GM21381 (cell line): ENCODE data around the gene CHAF1B.

ENCODE experiments used
- ATAC-seq: cut with Tn5 transposase; IDR thresholded peaks from one replicate; pipeline ENCODE4 v1.9.1; 2021; ENCODE audit warnings: mild to moderate bottlenecking, moderate library complexity; ENCODE audit not compliant: unreplicated experiment

CHAF1B gene

DNA sequence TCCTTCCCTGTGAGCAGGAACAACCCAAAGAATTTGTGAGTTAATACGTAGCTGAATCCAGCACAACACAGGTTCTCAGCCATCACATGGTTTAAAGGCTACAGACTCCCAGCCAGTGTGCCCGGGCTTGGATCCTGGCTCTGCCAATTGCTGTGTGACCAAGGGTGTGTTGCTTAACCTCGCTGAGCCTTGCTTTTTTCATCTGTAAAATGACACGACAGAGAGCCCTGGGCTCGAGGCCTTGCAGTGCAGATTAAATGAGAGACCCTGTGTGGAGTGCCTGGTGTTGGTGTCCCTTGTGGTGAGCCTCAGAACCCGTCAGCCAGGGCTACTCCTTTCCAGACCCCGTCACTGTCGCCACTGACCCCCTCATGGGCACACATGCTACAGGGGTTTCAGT lies 39.4 kb downstream of the CHAF1B start:
- ATAC-seq, result no peak

DNA sequence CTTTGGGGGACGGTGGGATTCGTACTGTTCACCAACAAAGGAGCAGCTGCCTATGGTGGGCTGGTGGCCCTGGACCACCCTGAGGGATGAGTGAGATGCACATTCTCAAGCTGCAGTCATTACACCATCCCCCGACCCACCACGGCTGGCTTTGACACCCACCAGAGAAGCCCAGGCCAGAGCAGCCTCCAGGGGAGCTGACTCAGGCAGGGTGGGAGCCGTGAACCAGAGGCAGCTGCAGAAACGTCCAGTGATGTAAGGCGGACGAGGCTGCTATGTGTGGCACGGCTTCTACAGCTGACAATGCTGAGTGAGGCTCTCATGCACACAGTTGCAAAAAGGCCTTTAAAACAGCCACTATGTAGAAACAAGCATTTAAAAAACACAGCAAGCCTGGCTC lies 40.1 kb downstream of the CHAF1B start:
- no peak for ATAC-seq

DNA sequence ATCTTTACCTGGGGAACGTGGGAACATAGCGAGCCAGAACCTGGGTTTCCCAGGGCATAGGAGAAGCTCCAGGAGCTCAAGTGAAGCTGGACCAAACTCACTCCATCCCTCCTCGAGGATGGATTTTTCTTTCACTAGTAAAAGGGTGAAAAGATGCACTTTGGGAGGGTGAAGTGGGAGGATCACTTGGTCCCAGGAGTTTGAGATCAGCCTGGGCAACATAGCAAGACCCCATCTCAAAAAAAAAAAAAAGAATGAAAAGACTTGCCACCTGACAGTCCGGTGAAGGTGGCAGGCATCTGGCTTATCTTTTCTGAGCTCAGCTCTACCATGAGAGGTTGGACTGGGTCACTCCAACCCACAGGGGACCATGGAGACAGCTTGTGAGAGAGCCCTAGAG lies 42.3 kb downstream of the CHAF1B start:
- ATAC-seq, result no peak

DNA sequence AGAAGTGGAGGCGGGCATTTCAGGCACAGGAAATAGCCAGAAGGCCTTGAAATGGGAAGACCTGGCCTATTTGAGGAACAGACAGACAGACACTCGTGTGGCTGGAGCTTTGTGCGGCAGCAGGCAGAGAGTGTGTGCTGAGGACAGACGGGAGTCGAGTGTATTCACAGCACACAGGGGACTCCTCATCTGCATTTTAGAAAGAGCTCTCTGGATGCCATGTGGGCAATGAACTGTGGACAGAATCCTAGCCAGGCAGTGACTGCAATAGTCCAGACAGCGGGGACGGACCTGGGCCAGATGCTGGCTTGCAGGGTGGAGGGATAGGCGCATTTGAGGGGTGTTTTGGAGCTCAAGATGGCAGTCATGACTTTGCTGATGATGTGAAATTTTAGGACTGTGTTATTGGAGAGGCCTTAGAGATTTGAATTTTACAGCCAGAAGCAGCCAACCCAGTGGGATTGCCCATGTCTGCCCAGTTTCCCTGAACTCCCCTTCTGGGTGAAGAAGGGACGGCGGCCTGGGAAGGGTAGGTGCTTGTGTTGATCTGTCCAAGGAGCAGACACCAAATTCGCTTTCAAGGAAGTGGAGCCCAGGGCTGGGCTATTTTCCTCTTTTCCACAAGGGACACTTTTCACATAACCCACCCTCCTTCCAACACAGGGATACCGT lies 43.7 kb downstream of the CHAF1B start:
- ATAC-seq, result no peak

DNA sequence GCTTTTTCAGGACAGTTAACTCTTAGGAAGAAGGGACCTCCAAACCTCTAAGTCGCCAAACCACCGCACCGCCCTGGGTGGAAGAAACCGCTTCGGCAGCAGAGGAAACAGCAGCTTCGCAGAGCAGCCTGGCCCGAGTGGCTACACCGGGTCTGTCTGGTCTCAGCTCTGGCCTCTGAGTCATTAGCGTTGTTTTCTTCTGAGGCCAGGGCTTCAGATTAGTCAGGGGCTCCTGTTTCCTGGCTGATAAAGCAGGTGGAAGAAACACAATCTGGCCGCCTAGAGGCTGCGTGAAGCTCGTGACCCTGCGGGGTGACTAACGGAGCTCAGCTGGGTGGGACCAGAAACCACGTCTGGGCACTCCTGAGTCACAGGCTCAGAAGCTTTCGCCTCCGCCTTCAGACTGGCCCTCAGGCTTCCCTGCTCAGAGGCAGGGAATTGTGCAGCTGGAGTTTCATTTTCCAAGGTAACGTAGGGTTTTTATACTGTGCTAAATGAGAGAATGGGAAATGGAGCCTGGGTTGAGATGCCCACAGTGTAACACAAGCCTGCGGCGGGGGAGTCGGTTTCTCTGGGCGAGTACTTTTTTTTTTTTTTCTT lies 44.9 kb downstream of the CHAF1B start:
- peak; percentile 70 for ATAC-seq

DNA sequence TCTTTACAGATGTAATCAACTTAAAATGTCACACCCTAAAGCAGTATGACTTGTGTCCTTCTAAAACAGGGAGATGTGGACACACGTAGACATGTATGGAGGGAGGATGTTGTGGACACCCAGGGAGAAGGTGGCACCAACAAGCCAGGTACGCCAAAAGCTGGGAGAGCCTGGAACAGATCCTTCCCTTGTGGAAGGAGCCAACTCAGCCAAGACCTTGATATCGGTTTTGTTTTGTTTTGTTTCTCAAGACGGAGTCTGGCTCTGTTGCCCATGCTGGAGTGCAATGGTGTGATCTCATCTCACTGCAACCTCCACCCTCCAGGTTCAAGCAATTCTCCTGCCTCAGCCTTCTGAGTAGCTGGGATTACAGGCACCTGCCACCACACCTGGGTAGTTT lies 45.6 kb downstream of the CHAF1B start:
- no peak for ATAC-seq

DNA sequence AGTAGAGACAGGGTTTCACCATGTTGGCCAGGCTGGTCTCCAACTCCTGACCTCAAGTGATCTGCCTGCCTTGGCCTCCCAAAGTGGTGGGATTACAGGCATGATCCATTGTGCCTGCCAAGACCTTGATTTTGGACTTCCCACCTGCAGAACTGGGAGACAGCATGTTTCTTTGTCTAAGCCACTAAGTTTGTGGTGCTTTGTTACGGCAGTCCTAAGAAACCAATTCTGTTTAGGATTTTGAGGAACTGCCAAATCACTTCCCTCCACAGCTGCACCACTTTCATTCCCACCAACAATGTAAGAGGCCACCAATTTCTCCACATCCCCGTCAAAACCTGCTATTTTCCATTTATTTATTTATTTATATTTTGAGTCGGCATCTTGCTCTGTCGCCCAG lies 46.1 kb downstream of the CHAF1B start:
- no peak for ATAC-seq

DNA sequence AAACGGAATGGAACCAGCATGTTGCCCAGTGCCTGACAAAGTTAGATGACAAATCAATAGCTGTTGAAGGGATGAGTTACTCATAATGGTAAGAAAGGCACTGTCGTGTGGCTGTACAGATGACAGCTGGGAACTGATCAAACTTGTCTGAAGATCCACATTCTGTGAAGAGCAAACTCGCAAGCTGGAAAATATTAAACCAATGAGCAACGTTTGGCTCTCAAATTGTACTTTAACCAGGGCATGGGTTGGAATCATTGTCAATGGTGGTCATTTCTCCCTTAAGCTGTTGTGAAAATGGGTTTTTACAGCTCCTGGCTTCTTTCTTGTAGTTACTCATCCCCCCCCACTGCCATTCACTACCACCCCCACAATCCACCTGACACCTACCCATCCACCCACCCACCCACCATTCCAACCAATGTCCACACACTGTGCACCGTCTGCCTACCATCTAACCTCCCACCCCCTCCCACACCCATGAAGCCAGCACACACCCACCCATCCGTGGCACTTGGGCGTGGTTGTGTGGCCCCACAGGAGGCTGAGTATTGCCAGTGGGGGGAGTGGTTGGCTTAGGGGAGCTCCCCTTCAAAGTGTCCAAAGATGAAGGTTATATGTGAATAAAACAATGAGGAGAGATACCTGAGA lies 48.0 kb downstream of the CHAF1B start:
- ATAC-seq, result no peak

DNA sequence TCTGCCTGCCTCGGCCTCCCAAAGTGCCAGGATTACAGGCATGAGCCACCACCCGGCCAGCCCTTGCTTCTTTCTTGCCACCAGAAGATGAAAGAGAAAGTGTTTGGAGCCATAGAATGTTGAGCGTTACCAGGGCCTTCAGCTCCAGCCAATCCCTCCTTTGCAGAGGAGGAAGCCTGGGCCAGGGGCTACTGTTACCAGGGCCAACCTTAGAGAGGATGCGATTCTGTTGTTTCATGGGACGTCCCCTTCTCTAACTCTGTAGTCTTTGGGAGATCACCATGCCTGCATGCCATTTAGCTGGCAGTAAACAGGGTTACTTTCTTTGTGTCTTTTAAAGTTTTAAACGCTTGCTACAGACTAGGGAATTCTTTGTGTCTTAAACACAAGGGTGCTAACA lies 49.0 kb downstream of the CHAF1B start:
- ATAC-seq, result no peak

DNA sequence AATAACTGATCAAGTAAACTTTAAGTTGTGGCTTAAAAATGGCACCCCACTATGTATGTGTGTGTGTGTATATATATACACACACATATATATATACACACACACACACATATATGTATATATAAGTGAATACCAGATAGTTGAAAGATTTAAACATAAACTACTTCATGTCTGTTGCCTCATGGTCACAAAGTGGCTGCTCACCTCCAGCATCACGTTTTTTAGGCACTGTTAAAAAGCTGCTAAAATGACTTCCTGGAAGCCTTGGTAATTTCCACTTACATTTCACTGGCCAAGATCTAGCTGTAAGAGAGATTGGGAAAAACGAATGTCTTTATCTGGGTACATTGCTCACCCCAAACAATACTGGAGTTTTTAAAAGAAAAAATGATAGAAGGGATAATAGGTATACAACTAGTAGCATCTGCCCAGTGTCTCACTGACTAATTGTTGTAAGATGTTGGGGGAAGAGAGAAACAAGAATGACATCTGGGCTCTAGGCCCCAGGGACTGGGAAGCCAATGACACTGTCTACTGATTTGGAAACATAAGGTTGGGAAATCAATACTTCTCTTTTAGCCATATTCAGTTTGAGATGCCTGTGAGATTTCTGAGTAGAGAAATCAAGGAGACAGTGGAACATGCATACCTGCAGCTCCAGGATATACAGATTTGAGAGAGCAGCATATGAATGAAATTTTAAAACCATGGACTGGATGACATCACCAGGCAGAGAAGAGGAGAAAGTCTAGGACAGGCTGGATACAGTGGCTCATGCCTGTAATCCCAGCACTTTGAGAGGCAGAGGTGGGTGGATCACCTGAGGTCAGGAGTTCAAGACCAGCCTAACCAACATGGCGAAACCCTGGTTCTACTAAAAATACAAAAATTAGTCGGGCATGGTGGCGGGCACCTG lies 51.9 kb downstream of the CHAF1B start:
- no peak for ATAC-seq

DNA sequence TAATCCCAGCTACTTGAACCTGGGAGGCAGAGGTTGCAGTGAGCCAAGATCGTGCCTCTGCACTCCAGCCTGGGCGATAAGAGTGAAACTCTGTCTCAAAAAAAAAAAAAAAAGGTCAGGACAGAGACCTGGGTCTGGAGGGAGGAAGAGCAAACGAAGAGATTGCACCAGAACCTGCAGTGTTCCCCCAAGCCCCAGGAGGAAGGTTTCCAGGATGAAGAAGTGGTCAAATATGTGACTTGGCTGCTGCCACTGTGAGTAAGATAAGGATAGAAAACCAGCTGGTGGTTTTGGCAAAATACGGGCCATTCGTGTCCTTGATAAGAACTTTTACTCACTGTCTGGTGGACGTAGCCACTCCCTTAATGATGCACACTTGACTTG lies 52.5 kb downstream of the CHAF1B start:
- ATAC-seq, result no peak

DNA sequence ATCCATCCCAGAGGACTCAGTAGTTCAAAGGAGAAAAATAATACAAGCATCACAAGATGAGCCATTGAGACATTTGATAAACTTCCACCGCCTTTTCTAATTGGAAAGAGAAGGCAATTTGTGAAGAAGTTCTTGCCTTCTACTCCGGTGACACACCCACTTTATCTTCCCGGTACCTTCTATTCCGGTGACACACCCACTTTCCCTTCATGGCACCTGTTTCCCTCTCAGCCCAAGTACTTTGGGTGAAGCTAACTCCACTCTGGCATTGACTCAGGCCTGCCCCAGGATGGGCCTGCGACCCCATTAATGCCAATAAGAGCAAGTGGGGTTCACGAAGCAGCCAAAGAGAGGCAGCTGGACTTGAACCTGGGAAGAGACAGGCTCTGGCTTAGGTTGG lies 56.5 kb downstream of the CHAF1B start:
- ATAC-seq, result no peak

DNA sequence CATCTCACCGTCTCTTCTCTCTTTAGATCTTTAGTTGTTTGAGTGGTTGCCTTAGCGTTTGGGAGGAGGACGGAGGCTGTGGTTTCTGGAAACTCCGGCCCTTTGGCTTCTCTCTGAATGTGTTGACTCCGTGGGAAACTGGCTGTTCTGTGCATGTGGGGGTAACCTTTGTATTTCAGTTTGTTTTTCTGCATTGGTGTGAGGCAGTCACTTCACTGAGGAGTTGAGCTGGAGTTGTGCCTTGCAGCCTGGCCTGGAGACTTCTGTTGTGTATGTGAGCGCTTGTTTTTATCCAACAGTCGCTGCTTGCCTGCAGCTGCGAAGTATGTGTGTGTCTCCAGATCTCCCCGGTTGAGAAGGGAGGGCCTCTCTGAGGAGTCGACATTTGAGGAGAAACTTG lies 61.1 kb downstream of the CHAF1B start:
- no peak for ATAC-seq

DNA sequence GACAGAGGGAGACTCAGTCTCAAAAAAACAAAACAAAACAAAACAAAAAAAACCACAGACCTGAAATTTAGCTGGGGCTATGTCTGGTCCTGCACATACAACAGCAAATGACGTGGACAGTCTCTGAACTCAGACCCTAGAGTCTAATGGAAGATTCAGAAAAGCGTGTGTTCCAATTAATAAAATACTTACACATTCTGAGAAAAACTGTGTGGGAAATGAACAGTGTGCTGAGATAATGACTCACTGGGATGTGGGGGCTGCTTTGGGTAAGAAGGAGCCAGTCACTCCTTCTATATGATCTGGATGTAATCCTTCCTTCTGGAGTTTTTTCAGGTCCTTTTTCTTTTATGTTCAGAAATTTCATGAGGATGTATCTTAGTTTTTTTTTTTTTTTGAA lies 65.3 kb downstream of the CHAF1B start:
- no peak for ATAC-seq

DNA sequence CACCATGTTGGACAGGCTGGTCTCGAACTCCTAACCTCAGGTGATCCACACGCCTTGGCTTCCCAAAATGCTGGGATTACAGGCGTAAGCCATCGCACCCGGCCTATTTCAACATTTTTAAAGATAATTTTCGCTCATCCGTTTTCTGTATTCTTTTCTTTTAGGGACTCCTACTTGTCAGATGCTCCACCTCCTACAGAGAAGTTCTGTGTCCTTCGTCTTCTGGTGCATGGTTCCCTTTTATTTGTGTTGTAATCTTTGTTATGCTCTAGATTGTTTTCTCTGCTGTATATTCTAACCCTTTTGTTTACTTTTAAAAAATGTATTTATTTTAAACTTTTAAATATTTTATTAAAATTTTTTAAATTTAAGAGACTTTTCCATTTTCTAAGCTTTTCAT lies 66.3 kb downstream of the CHAF1B start:
- ATAC-seq, result no peak

DNA sequence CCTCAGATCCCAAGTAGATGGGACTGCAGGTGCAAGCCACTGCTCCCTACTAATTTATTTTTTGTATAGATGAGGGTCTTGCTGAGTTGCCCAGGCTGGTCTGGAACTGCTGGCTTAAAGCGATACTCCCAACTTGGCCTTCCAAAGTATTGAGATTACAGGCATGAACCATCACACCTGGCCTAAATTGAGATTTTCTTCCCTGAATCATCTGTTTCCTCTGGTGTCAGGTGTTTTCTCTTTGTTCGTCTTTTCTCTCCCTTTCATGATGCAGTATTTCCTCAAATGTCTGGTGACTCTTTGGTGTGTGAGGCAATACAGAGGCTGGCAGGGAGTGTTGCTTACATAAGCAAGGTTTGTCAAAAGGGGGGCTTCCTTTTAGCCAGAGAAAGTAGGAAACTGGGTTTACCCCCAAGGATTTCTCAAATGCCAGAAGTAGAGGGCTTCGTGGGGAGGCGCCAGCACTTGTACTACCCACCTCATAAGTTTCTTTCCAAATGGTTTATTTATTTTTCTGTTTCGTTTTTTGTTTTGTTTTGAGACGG lies 67.2 kb downstream of the CHAF1B start:
- no peak for ATAC-seq

DNA sequence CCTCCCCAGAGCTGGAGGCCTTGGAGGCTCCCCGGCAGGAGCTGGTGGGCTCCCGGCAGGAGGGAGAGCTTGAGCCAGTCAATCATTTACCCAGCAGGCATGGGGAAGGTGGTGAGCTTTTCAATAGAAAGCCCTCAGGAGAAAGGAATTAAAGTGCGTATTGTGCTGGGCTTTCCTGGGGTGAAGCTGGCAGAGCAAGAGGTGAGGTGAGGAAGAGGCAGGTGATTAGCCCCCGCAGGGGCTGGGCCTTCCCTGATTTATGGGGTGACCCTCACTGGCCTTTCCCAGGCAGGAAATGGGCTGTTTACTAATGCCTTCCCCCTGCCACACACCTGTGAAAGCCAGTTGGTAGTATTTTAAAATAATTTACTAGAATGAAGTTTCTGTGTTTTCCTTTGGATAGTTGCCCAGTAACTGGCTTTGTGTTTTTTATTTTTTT lies 68.9 kb downstream of the CHAF1B start:
- ATAC-seq, result no peak

DNA sequence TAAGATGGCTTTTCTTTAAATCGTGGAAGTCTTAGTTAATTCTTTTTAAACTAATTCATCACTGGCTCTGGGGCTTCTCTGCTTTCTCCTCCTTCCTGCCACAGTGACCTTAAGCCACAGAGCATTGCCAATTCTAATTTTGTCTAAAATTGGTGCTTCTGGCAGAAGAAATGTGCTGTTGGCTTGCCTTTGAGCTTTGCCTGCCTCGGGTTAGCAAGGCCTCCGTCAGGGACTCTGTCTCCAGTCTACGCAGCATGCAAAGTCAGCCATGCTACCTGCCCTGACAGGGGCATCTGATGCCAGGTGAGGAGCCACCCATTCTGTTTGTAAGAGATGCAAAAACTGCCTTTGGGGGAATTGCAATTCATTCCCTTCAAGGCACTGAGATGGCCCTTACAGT lies 69.5 kb downstream of the CHAF1B start:
- no peak for ATAC-seq

DNA sequence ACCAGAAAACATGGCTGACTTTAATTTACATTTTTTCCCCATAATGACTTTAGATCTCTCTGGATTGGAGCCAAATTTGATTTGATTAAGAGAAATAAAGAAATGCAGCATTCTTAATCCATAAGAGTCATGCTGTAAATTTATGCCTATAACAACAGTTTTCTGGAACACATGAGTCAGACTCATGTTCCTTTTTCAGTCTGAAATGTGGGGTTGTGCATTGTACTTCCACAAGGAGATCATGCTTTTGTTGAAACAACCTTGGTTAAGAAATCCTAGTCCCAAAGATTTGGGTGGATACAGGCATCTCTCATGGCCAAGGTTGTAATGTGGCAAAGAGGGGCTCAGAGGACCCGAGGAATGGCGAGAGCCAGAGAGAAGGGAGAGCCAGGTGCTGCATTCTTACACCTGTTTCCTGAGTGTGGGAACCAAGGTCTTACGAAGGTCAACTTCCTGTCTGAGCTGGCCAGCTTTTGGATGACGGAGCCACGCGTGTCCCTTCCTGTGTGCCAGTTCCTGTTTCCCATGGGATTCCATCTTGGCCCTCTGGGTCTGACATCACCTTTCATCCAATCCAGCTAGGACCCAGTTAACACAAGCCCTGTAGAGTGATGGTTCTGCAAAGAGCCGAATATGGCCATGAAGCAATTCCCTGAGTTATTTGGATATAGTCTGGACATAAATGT lies 71.7 kb downstream of the CHAF1B start:
- ATAC-seq, result no peak

DNA sequence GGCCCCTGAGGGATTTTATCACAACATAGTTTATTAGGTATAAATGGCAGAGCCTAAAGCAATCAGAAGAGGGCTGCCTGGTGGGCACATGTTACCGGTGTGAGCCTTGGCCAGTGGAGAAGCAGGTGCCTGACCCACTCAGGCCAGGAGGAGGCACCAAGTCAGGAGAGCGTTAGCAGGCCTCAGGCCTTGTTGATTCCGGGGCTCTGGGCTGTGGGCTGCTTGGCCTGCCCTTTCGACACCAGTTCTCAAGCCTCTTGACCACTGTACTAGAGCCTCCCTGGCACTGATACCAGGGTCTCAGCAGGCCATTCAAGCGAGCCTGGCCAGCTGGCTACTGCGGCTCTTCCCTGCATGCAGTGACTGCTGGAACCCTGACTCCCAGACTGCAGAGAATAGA lies 73.9 kb downstream of the CHAF1B start:
- no peak for ATAC-seq

DNA sequence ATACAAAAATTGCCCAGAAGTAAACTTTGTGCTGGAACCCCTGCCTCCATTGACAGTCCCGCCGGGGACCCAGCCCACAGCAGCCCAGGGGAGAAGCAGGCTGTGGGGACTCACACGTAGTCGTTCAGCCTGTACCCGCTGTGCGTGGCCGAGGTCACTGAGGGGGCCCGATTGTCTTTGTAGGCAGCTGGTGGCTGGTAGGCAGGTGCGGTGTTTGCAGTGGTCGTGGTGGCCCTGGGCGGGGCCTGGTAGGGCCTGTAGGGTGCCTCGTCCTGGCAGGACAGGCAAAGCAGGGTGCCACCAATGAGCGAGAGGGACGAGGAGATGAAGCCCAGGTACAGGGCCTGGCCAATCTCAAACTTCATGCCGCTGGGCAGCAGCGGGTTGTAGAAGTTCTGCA lies 75.7 kb downstream of the CHAF1B start:
- no peak for ATAC-seq
